OCI-LY7 (cell line): ENCODE measurements around the gene AP5S1. TPM values are rescaled to one million over a fixed set of nuclear protein-coding genes. Genes with fewer than 3 reads are reported as not detected.

Experiments used
- BruUV-seq: library from RNA; stranded (reverse); fragments of 400-500 nt; replicated peaks from 2 replicates; lab custom pipeline; 2021; lab: Mats Ljungman, UMichigan
- CTCF ChIA-PET: fragments of 300-600 bp; sonication (Branson Sonifier 250); formaldehyde crosslinking; loops from one replicate; lab custom pipeline; 2022; ENCODE audit warnings: antibody characterized with exemption; ENCODE audit not compliant: unreplicated experiment; lab: Charles Lee
- POLR2A ChIA-PET: fragments of 300-600 bp; sonication (Branson Sonifier 250); formaldehyde crosslinking; loops from one replicate; lab custom pipeline; 2022; ENCODE audit warnings: antibody characterized with exemption; lab: Charles Lee
- DNase-seq: peaks from one replicate; pipeline ENCODE4 v3.0.0-alpha.2; 2015; ENCODE audit warnings: low spot score
- H2AFZ ChIP-seq: fragments of 200-600 bp; sonication (generic), shearing (Covaris generic); 2 replicates; pipeline ENCODE4 v1.6.1; 2014; ENCODE audit warnings: mild to moderate bottlenecking, antibody characterized with exemption, low read length, moderate library complexity
- H3K27ac ChIP-seq: fragments of 200-600 bp; sonication (generic); 2 replicates; pipeline ENCODE4 v1.5.1; 2014; ENCODE audit warnings: mixed run types, low read depth, mild to moderate bottlenecking, moderate library complexity, low read length, inconsistent platforms; ENCODE audit not compliant: poor library complexity, severe bottlenecking
- H3K36me3 ChIP-seq: fragments of 200-600 bp; sonication (generic); 2 replicates; pipeline ENCODE4 v1.6.1; 2014; ENCODE audit warnings: mild to moderate bottlenecking, antibody characterized with exemption, low read length, moderate library complexity, mixed read lengths; ENCODE audit not compliant: insufficient read depth
- H3K4me1 ChIP-seq: fragments of 200-600 bp; sonication (generic); 2 replicates; pipeline ENCODE4 v1.5.1; 2014; ENCODE audit warnings: mild to moderate bottlenecking, low read length; ENCODE audit not compliant: insufficient read depth, poor library complexity, severe bottlenecking
- H3K4me2 ChIP-seq: fragments of 200-600 bp; sonication (generic); 2 replicates; pipeline ENCODE4 v1.6.1; 2014; ENCODE audit warnings: mild to moderate bottlenecking, low read length
- H3K4me3 ChIP-seq: fragments of 200-600 bp; sonication (generic); 2 replicates; pipeline ENCODE4 v1.5.1; 2014; ENCODE audit warnings: mild to moderate bottlenecking, low read depth, low read length; ENCODE audit not compliant: poor library complexity, severe bottlenecking
- H3K79me2 ChIP-seq: fragments of 200-600 bp; sonication (generic); 2 replicates; pipeline ENCODE4 v1.6.1; 2016; ENCODE audit warnings: low read depth, mild to moderate bottlenecking, low read length, moderate library complexity, mixed read lengths; ENCODE audit not compliant: insufficient read depth
- H3K9me2 ChIP-seq: fragments of 200-600 bp; sonication (generic); 2 replicates; pipeline ENCODE4 v1.6.1; 2016; ENCODE audit warnings: mild to moderate bottlenecking, low read length, mixed read lengths; ENCODE audit not compliant: insufficient read depth
- H3K9me3 ChIP-seq: fragments of 200-600 bp; sonication (generic); 2 replicates; pipeline ENCODE4 v1.6.1; 2014; ENCODE audit warnings: mild to moderate bottlenecking, mixed run types, low read length, mixed read lengths
- H4K20me1 ChIP-seq: fragments of 200-600 bp; sonication (generic); 2 replicates; pipeline ENCODE4 v1.6.1; 2014; ENCODE audit warnings: mild to moderate bottlenecking, antibody characterized with exemption, low read length, moderate library complexity, mixed read lengths; ENCODE audit not compliant: insufficient read depth
- CTCF ChIP-seq: fragments of 200-600 bp; sonication (generic); conservative IDR thresholded peaks from 2 replicates; pipeline ENCODE4 v1.5.1; 2014; ENCODE audit warnings: mild to moderate bottlenecking, antibody characterized with exemption, low read length, moderate library complexity, mixed read lengths
- EZH2phosphoT487 ChIP-seq: fragments of 200-600 bp; sonication (generic); IDR thresholded peaks from 2 replicates; pipeline ENCODE4 v1.6.1; 2018; ENCODE audit warnings: low read depth, borderline replicate concordance, mild to moderate bottlenecking, mixed run types, antibody characterized with exemption, low read length, moderate library complexity, mixed read lengths
- intact Hi-C: fragments of 100-400 bp; cut with micrococcal nuclease; formaldehyde crosslinking; loops from one replicate; pipeline ENCODE4 v1.10.0; 2022; ENCODE audit not compliant: unreplicated experiment
- total RNA-seq, 2 experiments: library from RNA; depleted of rRNA in 1 of 2; stranded (reverse); fragments of >200 nt in 1 of 2; shearing (Covaris generic) in 1 of 2; gene quantifications; 2 replicates each; pipeline ENCODE4 v1.2.3, GENCODE V29; 2014 to 2022

Gene AP5S1
- total RNA-seq, 2 experiments from 2014 or later: 9.8 to 12.1 TPM

DNA sequence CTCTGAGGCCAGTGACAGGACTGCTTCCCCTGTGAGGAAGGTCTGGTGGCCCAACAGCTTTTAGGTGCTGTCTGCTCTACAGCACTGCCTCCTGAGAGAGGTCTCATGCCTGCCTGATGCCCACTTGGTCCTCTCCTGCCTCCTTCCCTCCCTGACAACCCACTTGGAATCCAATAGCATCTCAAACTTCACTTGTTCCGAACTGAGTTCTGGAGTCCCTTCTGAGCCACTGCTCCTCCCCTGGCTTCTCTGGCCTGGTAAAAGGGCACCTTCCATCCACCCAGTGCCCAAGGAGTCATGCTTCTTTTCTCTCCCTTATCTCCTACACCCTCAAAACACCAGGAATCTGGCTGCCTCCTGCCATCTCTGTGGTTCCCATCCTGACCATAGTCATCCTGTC lies 28.2 kb downstream of the AP5S1 start:
- Histone ChIP-seq H3K27ac (no peak overlapping the region), H3K4me1 (peaks cover 20% of the 10 kb centered on the region), H3K79me2 (peaks cover 7% of the 10 kb centered on the region; the same call in 1 of the 2 replicates), H3K4me2 (no peak overlapping the region), H3K9me3 (no peaks in the 10 kb centered on the region), H4K20me1 (no peaks in the 10 kb centered on the region), H3K36me3 (no peaks in the 10 kb centered on the region), H3K9me2 (no peaks in the 10 kb centered on the region), H3K4me3 (no peak overlapping the region), H2AFZ (no peak overlapping the region)
- TF ChIP-seq EZH2phosphoT487 (no peak), CTCF (no peak)
- CTCF ChIA-PET: interaction anchor here (0.5 kb wide), 1 partner anchor 1535 kb away, joined by 3 read pairs; no protein-coding TSS in a partner anchor
- no peak for DNase-seq
- POLR2A ChIA-PET: interaction anchor here (1.0 kb wide), 1 partner anchor 144 kb away, joined by 3 read pairs; no protein-coding TSS in a partner anchor
- no TSS peak for BruUV-seq
- intact Hi-C loops: no loop called here

DNA sequence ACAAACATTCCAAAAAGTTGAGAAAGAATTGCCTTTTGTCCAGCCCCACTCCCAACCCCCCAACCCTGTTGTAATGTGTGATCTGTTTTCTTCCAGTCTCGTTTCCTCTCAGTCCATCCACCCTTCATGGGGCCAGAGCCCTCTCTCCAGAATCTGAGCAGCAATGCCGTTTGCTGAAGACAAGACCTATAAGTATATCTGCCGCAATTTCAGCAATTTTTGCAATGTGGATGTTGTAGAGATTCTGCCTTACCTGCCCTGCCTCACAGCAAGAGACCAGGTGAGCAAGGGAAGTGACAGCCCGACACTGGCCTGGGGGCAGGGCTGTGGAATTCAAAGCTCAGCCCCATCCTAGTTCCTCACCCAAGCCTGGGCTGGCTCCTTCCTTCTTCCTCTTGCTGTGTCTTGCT lies 34.1 kb downstream of the AP5S1 start:
- intact Hi-C loops: no loop called here
- no peak overlapping the region for H3K4me2 ChIP-seq

More for the DNA sequence above, 34.1 kb downstream of the AP5S1 start:
- POLR2A ChIA-PET: interaction anchor here (0.5 to 1.3 kb wide), 3 partner anchors 23 to 33 kb away, joined by 3 to 4 read pairs (median 3); no protein-coding TSS in a partner anchor
- Histone ChIP-seq H3K9me3 (no peaks in the 10 kb centered on the region), H3K4me3 (no peak overlapping the region), H3K79me2 (no peaks in the 10 kb centered on the region), H3K36me3 (peaks cover 34% of the 10 kb centered on the region), H3K27ac (no peak overlapping the region), H3K4me1 (no peaks in the 10 kb centered on the region), H2AFZ (no peak overlapping the region), H3K9me2 (no peaks in the 10 kb centered on the region), H4K20me1 (no peaks in the 10 kb centered on the region)
- DNase-seq: no peak
- CTCF ChIA-PET: no interaction called here
- TF ChIP-seq EZH2phosphoT487: no peak
- no peak for TF ChIP-seq CTCF
- BruUV-seq: no TSS peak
